Body of pancreas (tissue), 4 donors: ENCODE data around the gene POLN. TPM values are rescaled to one million over a fixed set of nuclear protein-coding genes. Genes with fewer than 3 reads are reported as not detected.

ENCODE experiments used
- ATAC-seq: fragments of 150-250 bp; one replicate; pipeline ENCODE4 v1.9.1; 2016
- DNase-seq, 4 donors: peaks; one replicate each; pipeline ENCODE4 v3.0.0-alpha.2; 2019
- H3K27ac ChIP-seq, 4 donors: fragments of 200-600 bp; sonication (generic); 1 replicate in 3 of 4; 2 replicates in 1 of 4; pipeline versions ENCODE4 v1.5.1 to v1.6.1; 2016 to 2019; ENCODE audit warnings: mild to moderate bottlenecking in 1 of 4, mixed read lengths in 1 of 4, moderate library complexity in 1 of 4
- H3K27me3 ChIP-seq, 2 donors: fragments of 200-600 bp; sonication (generic); one replicate each; pipeline ENCODE4 v1.6.0; 2016; ENCODE audit warnings: mild to moderate bottlenecking in 1 of 2
- H3K36me3 ChIP-seq, 2 donors: fragments of 200-600 bp; sonication (generic); replicated peaks in 1 of 2; 2 replicates each; pipeline ENCODE4 v1.5.1; 2016; ENCODE audit warnings: low read depth in 2 of 2; ENCODE audit not compliant: insufficient read depth in 1 of 2
- H3K4me1 ChIP-seq: fragments of 200-600 bp; sonication (generic); one replicate; pipeline ENCODE4 v1.6.0; 2016
- H3K4me3 ChIP-seq, 2 donors: fragments of 200-600 bp; sonication (generic); 1 replicate in 1 of 2; 2 replicates in 1 of 2; pipeline ENCODE4 v1.5.1; 2016 to 2019
- H3K9me3 ChIP-seq, 3 donors: fragments of 200-600 bp; sonication (generic); 1 replicate in 2 of 3; 2 replicates in 1 of 3; pipeline ENCODE4 v1.5.1; 2016
- CTCF ChIP-seq, 7 experiments: fragments of 450-650 bp in 4 of 7; fragments of 200-600 bp in 3 of 7; sonication (generic) in 3 of 7; IDR thresholded peaks; one replicate each; pipeline ENCODE4 v1.5.1; 2016 to 2019; ENCODE audit warnings: antibody characterized with exemption in 7 of 7
- POLR2A ChIP-seq, 3 donors: fragments of 450-650 bp; IDR thresholded peaks; one replicate each; pipeline ENCODE4 v1.6.1; 2016; ENCODE audit warnings: antibody characterized with exemption in 3 of 3, mild to moderate bottlenecking in 2 of 3
- WGBS, 2 donors: methylation state at CpG; one replicate each; pipeline ENCODE4 v1.1.5; 2017; 5-methylcytosine and 5-hydroxymethylcytosine counted together
- intact Hi-C: fragments of 100-400 bp; cut with DNase I; formaldehyde crosslinking; loops from one replicate; pipeline ENCODE4 v1.15.1; 2023
- total RNA-seq, 2 donors: library from RNA; depleted of rRNA; stranded (reverse); fragments of >200 nt; gene quantifications; one replicate each; pipeline ENCODE4 v1.1.0, GENCODE V29; 2016

The POLN gene
- total RNA-seq, 2 donors from 2014 or later: 4.9 to 5.9 TPM

DNA sequence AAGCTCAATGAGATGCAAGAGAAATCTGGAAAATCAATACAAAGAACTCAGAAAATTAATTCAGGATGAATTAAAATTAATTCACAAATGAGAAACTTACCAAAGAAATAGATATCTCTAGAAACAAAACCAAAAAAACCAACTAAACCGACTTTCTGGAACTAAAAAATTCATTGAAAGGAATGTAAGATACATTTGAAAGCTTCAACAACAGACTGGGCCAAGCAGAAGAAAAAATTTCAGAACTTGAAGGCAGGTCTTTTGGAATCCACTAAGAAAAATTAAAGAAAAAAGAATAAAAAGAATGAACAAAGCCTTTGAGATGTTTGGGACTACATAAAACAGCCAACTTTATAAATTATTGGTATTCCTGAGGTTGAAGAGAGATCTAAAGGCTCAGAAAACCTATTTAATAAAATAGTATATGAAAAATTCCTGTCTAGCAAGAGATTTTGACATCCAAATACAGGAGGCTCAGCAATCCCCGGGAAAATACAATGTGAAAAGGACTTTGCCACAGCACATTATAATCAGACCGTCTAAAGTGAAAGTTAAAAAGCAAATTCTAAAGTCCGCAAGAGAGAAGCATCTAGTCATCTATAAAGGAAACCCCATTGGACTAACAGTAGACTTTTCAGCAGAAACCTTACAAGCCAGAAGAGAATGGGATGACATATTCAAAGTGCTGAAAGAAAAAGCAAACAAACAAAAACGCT lies 138.6 kb downstream of the POLN start:
- H3K27ac ChIP-seq: no peak overlapping the region
- 82 to 86% methylated on average over 5 of the region's 5 CpGs for WGBS, 2 donors
- no peak for ATAC-seq

DNA sequence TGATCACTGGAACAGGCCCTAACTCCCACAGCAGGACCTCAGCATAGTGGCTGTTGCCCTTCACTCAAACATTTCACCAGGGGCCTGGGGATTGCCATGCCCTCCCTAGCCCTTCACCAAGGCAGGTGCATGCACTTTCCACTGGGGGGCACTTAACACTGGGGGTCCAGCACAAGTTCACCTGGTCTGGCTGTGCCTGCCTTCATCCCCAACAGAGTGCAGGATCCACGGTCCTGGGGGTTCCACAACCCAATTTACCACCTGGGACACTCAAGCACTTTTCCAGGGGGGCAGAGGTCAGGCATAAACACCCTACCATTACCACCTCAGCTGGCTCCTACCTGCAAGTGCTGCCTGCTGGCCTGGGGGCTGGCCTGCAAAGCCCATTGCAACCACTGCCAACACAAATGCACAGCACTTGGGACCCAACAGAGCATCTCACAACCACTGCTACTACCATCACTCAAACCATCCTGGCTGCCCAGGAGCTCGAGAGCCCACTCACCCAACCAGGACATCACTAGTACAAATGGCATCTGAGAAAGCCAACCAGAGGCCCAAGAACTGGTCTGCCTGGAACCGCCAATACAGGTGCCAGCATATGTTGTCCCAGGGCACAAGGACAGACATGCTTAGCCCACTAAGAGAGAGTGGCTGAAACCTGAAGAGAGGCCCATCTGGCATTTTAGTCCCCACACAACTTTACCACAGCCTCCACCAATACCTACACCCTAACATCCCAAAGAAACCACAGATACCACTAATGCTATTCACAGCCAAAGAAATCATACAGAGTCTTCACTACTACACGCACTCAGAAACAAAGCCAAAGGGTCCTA lies 139.7 kb downstream of the POLN start:
- Histone ChIP-seq H3K36me3 (no peaks in the 10 kb centered on the region), H3K9me3 (peaks cover 0 to 13% (median 0%) of the 10 kb centered on the region in 3 donors), H3K27ac (no peak overlapping the region), H3K4me3 (no peak overlapping the region), H3K27me3 (no peaks in the 10 kb centered on the region), H3K4me1 (no peaks in the 10 kb centered on the region)
- intact Hi-C loops: no loop called here
- ATAC-seq (no peak), DNase-seq (no peak)
- TF ChIP-seq CTCF (IDR thresholded peaks at IDR 0.05) (no peak), POLR2A (IDR thresholded peaks at IDR 0.05) (no peak)
- 93% methylated on average over 4 of the region's 4 CpGs for WGBS, 2 donors

More for the DNA sequence above, 138.6 kb downstream of the POLN start:
- H3K4me3 ChIP-seq: no peak overlapping the region
- TF ChIP-seq CTCF (IDR thresholded peaks at IDR 0.05) (no peak), POLR2A (IDR thresholded peaks at IDR 0.05) (no peak)
- H3K27me3 ChIP-seq: no peaks in the 10 kb centered on the region
- intact Hi-C loops: no loop called here
- H3K4me1 ChIP-seq: no peaks in the 10 kb centered on the region
- DNase-seq: no peak
- no peaks in the 10 kb centered on the region for H3K36me3 ChIP-seq
- H3K9me3 ChIP-seq: peaks cover 0 to 13% (median 0%) of the 10 kb centered on the region in 3 donors

- H3K27me3 ChIP-seq: no peaks in the 10 kb centered on the region
- intact Hi-C loops: no loop called here
- ATAC-seq: no peak
- no peak overlapping the region for H3K27ac ChIP-seq
- no peaks in the 10 kb centered on the region for H3K36me3 ChIP-seq
- WGBS, 2 donors: 91 to 97% methylated on average over 7 of the region's 7 CpGs
- no peaks in the 10 kb centered on the region for H3K4me1 ChIP-seq
- no peak for DNase-seq
- TF ChIP-seq POLR2A (IDR thresholded peaks at IDR 0.05): no peak
- TF ChIP-seq CTCF (IDR thresholded peaks at IDR 0.05): no peak
- H3K4me3 ChIP-seq: no peak overlapping the region
- H3K9me3 ChIP-seq: peaks cover 0 to 13% (median 0%) of the 10 kb centered on the region in 3 donors
Measured at GRCh38 chr4:2101346-2102044, 140.4 kb downstream of the POLN start.

DNA sequence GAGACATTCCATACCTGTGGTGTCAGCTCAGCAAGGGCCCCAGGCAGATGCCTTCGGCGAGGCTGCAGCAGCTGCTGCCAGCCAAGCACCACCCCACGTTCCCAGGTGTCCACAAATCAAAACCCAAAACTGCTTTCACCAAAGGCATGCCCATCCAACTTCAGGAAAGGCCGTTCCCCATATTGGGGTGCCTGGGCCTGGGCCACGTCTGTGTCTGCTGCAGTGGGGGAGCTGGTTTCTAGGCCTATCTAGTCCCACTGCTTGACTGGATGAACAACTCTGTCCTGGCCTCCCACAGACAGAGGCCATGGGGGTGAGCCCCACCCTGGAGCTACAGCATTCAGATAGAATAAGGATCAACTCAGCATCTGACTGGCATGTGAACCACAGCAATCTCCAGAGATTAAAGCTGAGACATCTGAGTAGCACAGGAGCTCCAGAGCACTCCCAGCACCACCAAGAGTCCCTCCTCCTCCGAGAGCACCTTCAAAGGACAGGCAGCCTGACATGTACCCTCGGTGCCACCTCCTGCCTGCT lies 145.8 kb downstream of the POLN start:
- intact Hi-C loops: no loop called here
- no peaks in the 10 kb centered on the region for H3K36me3 ChIP-seq
- DNase-seq (no peak), ATAC-seq (no peak)
- 66 to 91% methylated on average over 3 to 7 of the region's 7 CpGs for WGBS, 2 donors
- no peaks in the 10 kb centered on the region for H3K27me3 ChIP-seq
- no peak overlapping the region for H3K4me3 ChIP-seq
- H3K9me3 ChIP-seq: no peaks in the 10 kb centered on the region
- no peaks in the 10 kb centered on the region for H3K4me1 ChIP-seq
- H3K27ac ChIP-seq: no peak overlapping the region
- TF ChIP-seq POLR2A (IDR thresholded peaks at IDR 0.05) (no peak), CTCF (IDR thresholded peaks at IDR 0.05) (no peak)
